ENCODE data around the gene MOB3A.

DNA sequence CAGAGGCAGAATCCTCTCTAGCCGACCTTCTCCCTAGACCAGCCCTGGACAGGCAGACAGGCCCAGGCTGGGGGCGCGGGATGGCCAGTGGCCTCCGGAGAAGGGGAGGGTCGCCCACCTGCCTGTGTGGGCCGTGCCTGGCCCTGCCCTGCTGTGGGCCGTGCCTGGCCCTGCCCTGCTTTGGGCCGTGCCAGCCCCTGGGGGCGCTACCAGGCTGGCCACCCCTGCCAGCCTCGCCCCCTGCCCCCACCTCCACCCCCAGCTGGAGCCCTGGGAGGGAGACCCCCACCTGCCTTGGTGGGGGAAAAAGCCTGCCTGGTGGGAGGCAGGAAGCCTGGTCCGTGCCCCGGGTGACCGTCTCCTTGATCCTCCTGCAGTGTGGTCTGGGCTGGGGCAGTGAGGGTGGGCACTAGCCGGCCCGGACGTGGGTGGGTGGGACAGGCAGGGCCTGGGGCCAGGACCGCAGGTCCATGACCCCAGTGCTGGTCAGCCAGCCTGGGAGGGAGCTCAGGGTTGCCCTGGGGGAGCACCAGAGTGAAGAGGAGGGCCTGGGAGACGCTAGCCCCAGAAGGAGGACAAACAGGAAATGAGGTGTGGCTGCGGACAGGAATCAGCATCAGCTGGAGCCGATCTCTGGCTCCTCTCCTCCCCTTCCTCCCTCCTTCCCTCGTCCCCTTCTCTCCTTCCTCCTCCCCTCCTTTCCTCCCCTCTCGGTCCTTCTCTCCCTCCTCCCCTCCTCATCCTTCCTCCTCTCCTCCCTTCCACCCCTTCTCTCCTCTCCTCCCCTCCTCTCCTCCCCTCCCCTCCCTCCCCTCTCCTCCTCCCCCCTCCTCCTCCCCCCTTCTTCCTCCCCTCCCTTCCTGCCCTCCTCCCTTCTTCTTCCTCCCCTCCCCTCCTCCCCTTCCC is 39.9 kb downstream of the MOB3A start:
- TF ChIP-seq, protein P1, sequence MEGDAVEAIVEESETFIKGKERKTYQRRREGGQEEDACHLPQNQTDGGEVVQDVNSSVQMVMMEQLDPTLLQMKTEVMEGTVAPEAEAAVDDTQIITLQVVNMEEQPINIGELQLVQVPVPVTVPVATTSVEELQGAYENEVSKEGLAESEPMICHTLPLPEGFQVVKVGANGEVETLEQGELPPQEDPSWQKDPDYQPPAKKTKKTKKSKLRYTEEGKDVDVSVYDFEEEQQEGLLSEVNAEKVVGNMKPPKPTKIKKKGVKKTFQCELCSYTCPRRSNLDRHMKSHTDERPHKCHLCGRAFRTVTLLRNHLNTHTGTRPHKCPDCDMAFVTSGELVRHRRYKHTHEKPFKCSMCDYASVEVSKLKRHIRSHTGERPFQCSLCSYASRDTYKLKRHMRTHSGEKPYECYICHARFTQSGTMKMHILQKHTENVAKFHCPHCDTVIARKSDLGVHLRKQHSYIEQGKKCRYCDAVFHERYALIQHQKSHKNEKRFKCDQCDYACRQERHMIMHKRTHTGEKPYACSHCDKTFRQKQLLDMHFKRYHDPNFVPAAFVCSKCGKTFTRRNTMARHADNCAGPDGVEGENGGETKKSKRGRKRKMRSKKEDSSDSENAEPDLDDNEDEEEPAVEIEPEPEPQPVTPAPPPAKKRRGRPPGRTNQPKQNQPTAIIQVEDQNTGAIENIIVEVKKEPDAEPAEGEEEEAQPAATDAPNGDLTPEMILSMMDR (conservative IDR thresholded peaks at IDR 0.05 in 1 of 2, IDR thresholded peaks at IDR 0.05 in 1 of 2; ENCODE audit: low read depth in 1 of 2, low read length in 2 of 2) = no peak
- TF ChIP-seq EZH2 (IDR thresholded peaks at IDR 0.05; ENCODE audit: low read length, missing control alignments) = no peak
